HG03439 (cell line): ENCODE results near the gene ABCA13.

Source experiments
- ATAC-seq: cut with Tn5 transposase; IDR thresholded peaks from one replicate; pipeline ENCODE4 v1.9.1; 2021; ENCODE audit warnings: mild to moderate bottlenecking, moderate library complexity; ENCODE audit not compliant: unreplicated experiment

The ABCA13 gene

GRCh38 chr7:48363174-48363573 lies 191.9 kb downstream of the ABCA13 start:
- no peak for ATAC-seq

GRCh38 chr7:48365010-48365409 lies 193.8 kb downstream of the ABCA13 start:
- ATAC-seq = no peak

GRCh38 chr7:48366096-48366495 lies 194.8 kb downstream of the ABCA13 start:
- ATAC-seq = no peak

- no peak for ATAC-seq
Observed at GRCh38 chr7:48376263-48376662, 205.0 kb downstream of the ABCA13 start.

- no peak for ATAC-seq
Observed at GRCh38 chr7:48380921-48381320, 209.7 kb downstream of the ABCA13 start.

DNA sequence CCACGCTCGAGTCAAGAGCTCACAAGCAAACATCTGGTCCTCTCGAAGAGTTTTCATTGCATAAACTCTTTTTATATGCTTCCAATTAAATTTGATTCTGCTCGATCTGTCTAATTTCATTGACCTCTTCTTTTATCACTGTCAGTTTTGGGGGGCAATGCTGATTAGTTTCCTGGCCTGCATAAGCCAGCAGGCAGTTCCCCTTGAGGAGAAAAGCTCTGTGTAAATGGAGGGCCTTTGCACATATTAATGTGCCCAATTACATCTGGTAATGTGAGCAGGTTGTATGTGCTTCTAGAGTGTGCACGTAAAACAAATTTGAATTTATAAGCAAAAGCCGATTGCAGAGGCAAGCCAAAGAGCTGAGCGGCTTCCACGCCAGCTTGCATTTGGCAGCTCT lies 210.3 kb downstream of the ABCA13 start:
- ATAC-seq = no peak

- no peak for ATAC-seq
Observed at GRCh38 chr7:48384180-48384752, 213.0 kb downstream of the ABCA13 start.

- no peak for ATAC-seq
Observed at GRCh38 chr7:48387932-48388331, 216.7 kb downstream of the ABCA13 start.

GRCh38 chr7:48388911-48389310 lies 217.7 kb downstream of the ABCA13 start:
- no peak for ATAC-seq

GRCh38 chr7:48389977-48390376 lies 218.7 kb downstream of the ABCA13 start:
- ATAC-seq = no peak

GRCh38 chr7:48390388-48391327 lies 219.4 kb downstream of the ABCA13 start:
- ATAC-seq = no peak

GRCh38 chr7:48398191-48398590 lies 226.9 kb downstream of the ABCA13 start:
- no peak for ATAC-seq

- ATAC-seq = no peak
Observed at GRCh38 chr7:48402721-48403120, 231.5 kb downstream of the ABCA13 start.

DNA sequence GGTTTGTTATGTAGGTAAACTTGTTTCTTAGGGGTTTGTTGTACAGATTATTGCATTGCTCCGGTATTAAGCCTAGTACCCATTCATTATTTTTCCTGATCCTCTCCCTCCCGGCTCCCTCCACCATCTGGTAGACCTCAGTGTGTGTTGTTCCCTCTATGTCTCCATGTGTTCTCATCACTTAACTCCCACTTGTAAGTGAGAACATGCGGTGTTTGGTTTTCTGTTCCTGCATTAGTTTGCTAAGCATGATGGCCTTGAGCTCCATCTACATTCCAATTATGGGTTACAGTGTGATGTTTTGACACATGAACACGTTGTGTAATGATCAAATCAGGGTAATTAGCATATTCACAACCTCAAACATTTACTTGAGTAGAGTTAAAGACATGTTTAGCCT lies 237.5 kb downstream of the ABCA13 start:
- ATAC-seq = no peak

DNA sequence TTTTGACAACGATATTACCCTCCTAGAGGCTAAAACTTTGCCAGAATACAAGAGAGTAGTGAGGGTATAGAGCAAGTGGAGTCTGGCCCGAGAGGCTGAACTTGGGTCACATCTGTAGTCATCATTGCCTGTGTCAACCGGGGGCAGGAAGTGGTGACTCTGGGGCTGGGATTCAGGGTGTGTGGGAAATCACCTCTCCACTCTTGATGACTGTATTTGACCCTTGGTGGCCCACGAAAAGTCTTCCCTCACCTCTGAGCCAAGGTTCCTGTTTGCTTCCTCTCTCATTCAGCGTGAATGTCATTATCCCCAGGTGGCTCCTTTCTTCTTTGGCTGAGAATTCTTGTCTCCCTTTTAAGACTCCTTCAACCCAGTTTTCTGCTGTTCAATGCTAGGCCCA lies 240.4 kb downstream of the ABCA13 start:
- no peak for ATAC-seq

DNA sequence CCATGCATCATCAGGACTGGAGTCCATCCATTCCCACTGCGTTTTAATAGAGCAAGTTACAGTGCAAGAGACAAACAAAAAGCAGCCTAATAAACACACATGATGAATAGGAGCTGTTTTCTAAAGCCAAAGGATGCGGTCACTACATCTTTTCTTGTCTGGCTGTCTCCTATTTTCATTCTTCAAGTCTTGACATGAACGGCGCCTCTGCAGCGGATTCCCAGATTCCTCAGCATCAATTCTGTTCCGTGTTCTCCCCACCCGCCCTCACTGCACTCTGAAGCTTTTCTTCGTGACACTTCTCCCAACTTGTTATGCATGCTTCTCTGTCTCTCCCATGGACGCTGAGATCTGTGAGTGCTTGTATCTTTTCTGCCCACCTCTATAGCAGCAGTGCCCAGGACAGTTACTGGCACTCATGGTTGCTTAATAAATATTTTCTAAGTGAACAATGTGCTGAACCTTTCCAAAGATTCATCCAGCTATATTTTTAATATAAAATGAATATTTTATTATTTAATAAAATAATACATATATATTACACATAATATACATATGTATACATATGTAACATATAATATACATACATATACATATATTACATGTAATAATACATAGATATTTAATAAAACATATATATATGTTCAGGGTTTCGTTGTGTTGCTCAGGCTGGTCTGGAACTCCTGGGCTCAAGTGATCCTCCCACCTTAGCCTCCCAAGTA lies 242.9 kb downstream of the ABCA13 start:
- ATAC-seq = no peak

- ATAC-seq = no peak
Observed at GRCh38 chr7:48416327-48416908, 245.2 kb downstream of the ABCA13 start.

DNA sequence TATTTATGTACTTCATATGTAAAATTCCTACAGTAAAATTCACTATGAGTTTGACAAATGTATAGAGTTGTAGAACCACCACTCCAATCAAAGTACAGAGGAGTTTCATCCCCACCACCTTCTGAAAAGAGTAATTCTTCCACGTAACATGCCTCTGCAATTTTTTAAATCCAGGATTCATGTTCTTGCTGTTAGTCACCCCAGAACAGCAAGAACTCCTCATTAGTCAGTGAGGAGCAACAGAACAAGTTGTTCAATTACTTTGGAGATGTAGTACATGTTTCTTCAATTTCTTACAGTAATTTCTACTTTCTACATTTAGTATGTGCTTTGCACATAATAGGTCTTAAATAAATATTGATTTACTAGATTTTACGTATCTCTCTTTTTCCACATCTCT lies 248.1 kb downstream of the ABCA13 start:
- ATAC-seq = no peak

DNA sequence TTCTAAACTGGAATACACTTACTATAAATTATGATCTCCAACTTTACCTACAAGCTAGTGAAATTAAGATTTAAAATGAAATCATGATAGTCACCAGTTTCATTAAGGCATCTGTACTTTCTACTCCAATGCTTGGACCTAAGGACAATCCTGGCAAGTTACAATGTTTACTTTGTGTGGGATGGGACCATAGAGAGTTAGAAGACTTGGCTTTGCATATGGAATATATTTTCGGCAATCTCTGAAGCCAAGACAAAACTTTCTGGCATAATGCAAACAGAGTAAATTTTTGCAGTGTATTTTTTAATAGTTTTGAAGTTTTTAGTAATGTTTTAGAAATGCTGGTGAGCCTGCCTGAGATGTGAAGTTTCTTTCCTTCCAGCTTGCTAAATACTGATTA lies 248.9 kb downstream of the ABCA13 start:
- ATAC-seq = no peak

DNA sequence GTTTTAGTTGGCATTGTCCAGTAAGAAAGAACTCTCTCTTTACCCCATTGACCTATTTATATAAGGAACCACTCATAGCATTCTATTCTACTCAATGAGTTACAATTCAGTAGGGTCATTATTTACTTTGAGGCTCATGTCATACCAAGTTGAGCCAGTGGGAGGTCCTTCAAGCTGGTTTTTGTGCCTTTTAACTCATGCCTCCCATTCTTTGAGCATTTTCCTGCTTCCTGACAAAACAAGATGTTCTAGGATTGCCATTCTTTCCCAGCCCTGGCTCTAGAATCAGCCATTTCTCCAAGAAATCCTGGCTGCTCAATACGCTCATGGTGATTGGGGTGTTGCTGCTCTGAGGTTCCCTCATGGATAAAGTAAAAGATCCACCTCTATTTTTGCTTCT lies 250.1 kb downstream of the ABCA13 start:
- no peak for ATAC-seq

DNA sequence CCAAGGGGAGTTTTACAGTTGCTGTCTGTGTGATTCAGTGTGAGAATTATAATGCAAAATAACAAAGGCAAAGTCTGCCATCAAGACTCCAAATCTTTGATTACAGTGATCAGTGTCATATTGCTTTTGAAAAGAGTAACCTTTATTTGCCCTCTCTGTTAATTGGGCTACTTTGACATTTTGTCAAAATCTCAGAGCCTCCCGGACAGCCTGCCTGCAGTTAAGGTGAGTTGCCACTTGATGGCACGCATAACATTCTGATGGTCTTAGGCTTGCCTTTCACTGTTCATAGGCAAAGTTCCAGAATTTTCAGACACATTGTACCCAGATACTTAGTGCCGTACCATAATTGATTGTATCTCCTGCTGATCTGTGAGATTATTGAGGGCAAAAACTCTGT lies 253.5 kb downstream of the ABCA13 start:
- ATAC-seq = no peak
